K562 (cell line): ENCODE results near the gene ATRAID. TPM values are rescaled to one million over a fixed set of nuclear protein-coding genes. Genes with fewer than 3 reads are reported as not detected.
A peak's percentile ranks its signal among the peaks of the same experiment; 100 is the strongest.

Source experiments
- ATF1 ChIP-seq, 2 experiments: fragments of 450-650 bp in 1 of 2; IDR thresholded peaks; 2 replicates each; pipeline ENCODE4 v1.6.1; 2016; ENCODE audit warnings: missing compliant biosample characterization in 1 of 2, missing genetic modification characterization in 1 of 2
- BRF2 ChIP-seq: IDR thresholded peaks from 3 replicates; pipeline ENCODE4 v1.6.1; 2011; ENCODE audit warnings: borderline replicate concordance, mild to moderate bottlenecking; ENCODE audit not compliant: insufficient read length, insufficient read depth
- CREB1 ChIP-seq, 2 experiments: sonication (generic) in 1 of 2; formaldehyde crosslinking in 1 of 2; IDR thresholded peaks; 2 replicates each; pipeline versions ENCODE4 v1.6.1 to v1.8.0; 2012 to 2022; ENCODE audit warnings: inconsistent platforms in 1 of 2, mild to moderate bottlenecking in 1 of 2, missing genetic modification reagents in 1 of 2, moderate library complexity in 1 of 2
- HDAC6 ChIP-seq: IDR thresholded peaks from 2 replicates; pipeline ENCODE4 v1.6.1; 2012; ENCODE audit warnings: low read depth, mild to moderate bottlenecking, control low read depth, inconsistent platforms, low read length, moderate library complexity
- MEF2A ChIP-seq: IDR thresholded peaks from 2 replicates; pipeline ENCODE4 v1.6.1; 2011; ENCODE audit warnings: low read depth, mild to moderate bottlenecking, low read length, moderate library complexity; ENCODE audit not compliant: control insufficient read depth
- MYNN ChIP-seq, 2 experiments: sonication (generic); formaldehyde crosslinking in 1 of 2; IDR thresholded peaks; 2 replicates each; pipeline versions ENCODE4 v1.5.0 to v1.6.1; 2016 to 2020; ENCODE audit warnings: antibody characterized with exemption in 1 of 2, missing genetic modification reagents in 1 of 2
- NFATC3 ChIP-seq: fragments of 450-650 bp; IDR thresholded peaks from 2 replicates; pipeline ENCODE4 v1.6.1; 2017; ENCODE audit warnings: mild to moderate bottlenecking
- PHF21A ChIP-seq: fragments of 450-650 bp; IDR thresholded peaks from 2 replicates; pipeline ENCODE4 v1.6.1; 2017; ENCODE audit warnings: low read depth, borderline replicate concordance
- POLR3A ChIP-seq: IDR thresholded peaks from 2 replicates; pipeline ENCODE4 v1.6.1; 2011; ENCODE audit warnings: borderline replicate concordance, mild to moderate bottlenecking, moderate library complexity; ENCODE audit not compliant: insufficient read length, insufficient read depth; ENCODE audit errors: extremely low read depth
- RBM39 ChIP-seq: fragments of 200-400 bp; formaldehyde crosslinking; optimal IDR thresholded peaks from 2 replicates; pipeline ENCODE3; 2018; ENCODE audit warnings: low read depth, low read length
- RERE ChIP-seq: sonication (generic); formaldehyde crosslinking; IDR thresholded peaks from 2 replicates; pipeline ENCODE4 v1.8.0; 2023; ENCODE audit warnings: missing genetic modification reagents, mild to moderate bottlenecking, borderline replicate concordance
- RFX7 ChIP-seq: fragments of 250-450 bp; sonication (Bioruptor Pico); IDR thresholded peaks from 2 replicates; pipeline ENCODE4 v1.5.1; 2021; ENCODE audit warnings: mild to moderate bottlenecking
- TAF1 ChIP-seq: IDR thresholded peaks from 2 replicates; pipeline ENCODE4 v1.6.1; 2011; ENCODE audit warnings: mild to moderate bottlenecking, low read length, moderate library complexity; ENCODE audit not compliant: insufficient read depth, control insufficient read depth, severe bottlenecking; ENCODE audit errors: extremely low read depth
- TBL1XR1 ChIP-seq, 2 experiments: IDR thresholded peaks; 2 replicates each; pipeline ENCODE4 v1.6.1; 2012; ENCODE audit warnings: improper control_type of control experiment in 2 of 2, low read length in 2 of 2, mild to moderate bottlenecking in 1 of 2
- ZBTB26 ChIP-seq: fragments of 450-650 bp; formaldehyde crosslinking; IDR thresholded peaks from 2 replicates; pipeline ENCODE4 v1.4.0; 2022; ENCODE audit warnings: missing genetic modification characterization
- ZNF184 ChIP-seq: sonication (generic); formaldehyde crosslinking; IDR thresholded peaks from 2 replicates; pipeline ENCODE4 v1.5.0; 2020; ENCODE audit warnings: missing genetic modification reagents
- ZNF354B ChIP-seq: fragments of 250-450 bp; sonication (Bioruptor Pico); IDR thresholded peaks from 2 replicates; pipeline ENCODE4 v1.4.0; 2020
- ZNF644 ChIP-seq: fragments of 200-800 bp; sonication (Bioruptor generic); IDR thresholded peaks from 2 replicates; pipeline ENCODE4 v1.6.1; 2016; ENCODE audit warnings: low read depth, missing genetic modification characterization, missing compliant biosample characterization
- ZNF717 ChIP-seq: fragments of 250-450 bp; sonication (Bioruptor Pico); IDR thresholded peaks from 2 replicates; pipeline ENCODE4 v1.5.0; 2021
- ZNF75A ChIP-seq: fragments of 450-650 bp; formaldehyde crosslinking; IDR thresholded peaks from 2 replicates; pipeline ENCODE4 v1.4.0; 2020; ENCODE audit warnings: mild to moderate bottlenecking
- ZZZ3 ChIP-seq: fragments of 450-650 bp; IDR thresholded peaks from 2 replicates; pipeline ENCODE4 v1.6.1; 2016; ENCODE audit warnings: antibody characterized with exemption, mild to moderate bottlenecking, moderate library complexity
- polyA plus RNA-seq, 8 experiments: library from polyadenylated mRNA; depleted of rRNA in 4 of 8; stranded (reverse) in 5 of 8; unstranded in 3 of 8; fragments of >200 nt; fragmentation: Nextera tagmentation in 2 of 8; fragmentation: Illumina TruSeq in 1 of 8; extraction: Ambion mirVana in 2 of 8; extraction: Trizol in 1 of 8; gene quantifications; 2 replicates each; pipeline versions ENCODE4 v1.2.1 to v1.2.3, GENCODE V29; 2011 to 2014; ENCODE audit warnings: inconsistent platforms in 1 of 8, missing spikeins in 1 of 8
- total RNA-seq, 7 experiments: library from RNA; depleted of rRNA in 6 of 7; stranded (reverse); fragments of >200 nt in 6 of 7; fragmentation: Illumina TruSeq in 2 of 7; extraction: Trizol in 2 of 7; gene quantifications; 2 replicates each; pipeline versions ENCODE4 v1.2.1 to v1.2.3, GENCODE V29; 2011 to 2021; ENCODE audit warnings: low replicate concordance in 1 of 7

The ATRAID gene
- total and polyA plus RNA-seq, 9 of the 15 experiments (the other 6 are each of a cell fraction or from before 2014, with no cell fraction given): 70.2 to 187 (median 108) TPM

GRCh38 chr2:27211943-27212625 lies at the start of gene ATRAID, which contains the start of gene SLC5A6 (continued):
- no peak for TF ChIP-seq BRF2
- TF ChIP-seq ZNF717 (CRISPR knock-in tag): no peak
- TF ChIP-seq ZNF184 (CRISPR knock-in tag): no peak
- no peak for TF ChIP-seq RFX7
- no peak for TF ChIP-seq RBM39
- no peak for TF ChIP-seq MEF2A
- no peak for TF ChIP-seq ZNF354B
- TF ChIP-seq NFATC3: no peak
- no peak for TF ChIP-seq MYNN (IDR thresholded peaks at IDR 0.05)
- no peak for TF ChIP-seq MYNN (CRISPR knock-in tag; IDR thresholded peaks at IDR 0.05)
- TF ChIP-seq ZNF644: no peak
- no peak for TF ChIP-seq HDAC6
- no peak for TF ChIP-seq ZNF75A (CRISPR knock-in tag)
- TF ChIP-seq ZZZ3: no peak
- no peak for TF ChIP-seq ATF1 (CRISPR knock-in tag; IDR thresholded peaks at IDR 0.05)
- peak; percentile 90 for TF ChIP-seq ATF1 (tag; IDR thresholded peaks at IDR 0.05)
- TF ChIP-seq CREB1 (IDR thresholded peaks at IDR 0.05): peak; percentile 64
- TF ChIP-seq CREB1 (CRISPR knock-in tag; IDR thresholded peaks at IDR 0.05): peak; percentile 70; the same call in 1 of the 2 replicates
- no peak for TF ChIP-seq RERE (CRISPR knock-in tag)
- no peak for TF ChIP-seq PHF21A
- peak; percentile 87 for TF ChIP-seq TAF1
- no peak for TF ChIP-seq ZBTB26 (CRISPR knock-in tag)
- TF ChIP-seq POLR3A: no peak
- TF ChIP-seq TBL1XR1 (IDR thresholded peaks at IDR 0.05; ENCODE audit: low read length in 2 of 2): no peak
